Mucosa of descending colon (tissue), 3 donors: ENCODE measurements around the gene CD40. TPM values are rescaled to one million over a fixed set of nuclear protein-coding genes. Genes with fewer than 3 reads are reported as not detected.
A peak's percentile ranks its signal among the peaks of the same experiment; 100 is the strongest.

Experiments used
- ATAC-seq: fragments of 200-7000 bp; cut with Tn5 transposase; one replicate; pipeline ENCODE4 v1.9.1; 2020; ENCODE audit warnings: mild to moderate bottlenecking, moderate library complexity
- DNase-seq, 3 donors: peaks; one replicate each; pipeline ENCODE4 v3.0.0-alpha.2; 2020
- H3K36me3 ChIP-seq: fragments of 200-600 bp; one replicate; pipeline ENCODE4 v1.8.0; 2021; ENCODE audit warnings: low read depth, mild to moderate bottlenecking
- H3K4me1 ChIP-seq: fragments of 200-600 bp; one replicate; pipeline ENCODE4 v1.8.0; 2021; ENCODE audit warnings: low read depth, mild to moderate bottlenecking
- H3K4me3 ChIP-seq: fragments of 200-600 bp; one replicate; pipeline ENCODE4 v1.8.0; 2021; ENCODE audit warnings: mild to moderate bottlenecking
- H3K9me3 ChIP-seq: fragments of 200-600 bp; one replicate; pipeline ENCODE4 v1.8.0; 2021; ENCODE audit warnings: mild to moderate bottlenecking
- CTCF ChIP-seq: fragments of 200-600 bp; IDR thresholded peaks from one replicate; pipeline ENCODE4 v1.8.0; 2022; ENCODE audit warnings: antibody characterized with exemption, mild to moderate bottlenecking
- intact Hi-C, 2 donors: fragments of 100-400 bp; cut with DNase I in 1 of 2; cut with micrococcal nuclease in 1 of 2; formaldehyde crosslinking; loops; one replicate each; pipeline versions ENCODE4 v1.11.0 to v1.11.1; 2022; cut with DNase I, micrococcal nuclease
- total RNA-seq, 3 donors: library from RNA; stranded (reverse); fragmentation: NEBNext Ultra II Directional in 2 of 3; extraction: Animal tissue kit (Norgen Biotek cat#: 25700) in 2 of 3; gene quantifications; one replicate each; pipeline versions ENCODE4 v1.2.1 to v1.2.4, GENCODE V29; 2021 to 2023
- donor health status: DM: no; HTN: no; CAD: no; lungs with moderate emphysema.
- donor health status: DM: no; HTN: no; CAD: no.
- donor health status: DM: no; HTN: yes; CAD: no.

The CD40 gene
- total RNA-seq, 3 donors from 2014 or later, result 2.8 to 10.0 (median 6.0) TPM

- Histone ChIP-seq H3K4me1 (peaks cover 3% of the 10 kb centered on the region), H3K4me3 (no peak overlapping the region), H3K36me3 (no peaks in the 10 kb centered on the region), H3K9me3 (no peaks in the 10 kb centered on the region)
- DNase-seq, result no peak
- no peak for ATAC-seq
- no peak for TF ChIP-seq CTCF
- intact Hi-C loops, result no loop called here
These were observed 3.7 kb upstream of the CD40 start for GRCh38 chr20:46114449-46114848.

GRCh38 chr20:46118481-46119020 lies 437 bp downstream of the CD40 start:
- no peak overlapping the region for H3K4me3 ChIP-seq
- H3K9me3 ChIP-seq, result no peaks in the 10 kb centered on the region
- DNase-seq (peak; percentile 25 to 67 (median 41)), ATAC-seq (peak; percentile 66)
- peaks cover 3% of the 10 kb centered on the region for H3K4me1 ChIP-seq
- no peak for TF ChIP-seq CTCF
- H3K36me3 ChIP-seq, result no peaks in the 10 kb centered on the region
- intact Hi-C loops, result no loop called here

GRCh38 chr20:46119028-46119546 lies 973 bp downstream of the CD40 start:
- TF ChIP-seq CTCF, result no peak
- no peaks in the 10 kb centered on the region for H3K9me3 ChIP-seq
- intact Hi-C loops, result no loop called here
- ATAC-seq, result no peak
- H3K4me1 ChIP-seq, result peaks cover 3% of the 10 kb centered on the region
- DNase-seq, result no peak
- H3K4me3 ChIP-seq, result no peak overlapping the region
- no peaks in the 10 kb centered on the region for H3K36me3 ChIP-seq

- Histone ChIP-seq H3K4me3 (no peak overlapping the region), H3K9me3 (no peaks in the 10 kb centered on the region), H3K36me3 (no peaks in the 10 kb centered on the region), H3K4me1 (peaks cover 3% of the 10 kb centered on the region)
- intact Hi-C loops, result no loop called here
- ATAC-seq, result no peak
- no peak for TF ChIP-seq CTCF
- no peak for DNase-seq
These were observed 1.4 kb downstream of the CD40 start for GRCh38 chr20:46119547-46119946.

- Histone ChIP-seq H3K36me3 (no peaks in the 10 kb centered on the region), H3K4me3 (no peak overlapping the region), H3K9me3 (no peaks in the 10 kb centered on the region), H3K4me1 (peaks cover 3% of the 10 kb centered on the region)
- no peak for DNase-seq
- no peak for TF ChIP-seq CTCF
- no peak for ATAC-seq
- intact Hi-C loops, result no loop called here
These were observed 2.0 kb downstream of the CD40 start for GRCh38 chr20:46120136-46120535.
